ENCODE measurements around the gene EHD3. TPM values are rescaled to one million over a fixed set of nuclear protein-coding genes. Genes with fewer than 3 reads are reported as not detected.

The EHD3 gene
- total RNA-seq, 1 donor from 2014 or later = 29.7 TPM

DNA sequence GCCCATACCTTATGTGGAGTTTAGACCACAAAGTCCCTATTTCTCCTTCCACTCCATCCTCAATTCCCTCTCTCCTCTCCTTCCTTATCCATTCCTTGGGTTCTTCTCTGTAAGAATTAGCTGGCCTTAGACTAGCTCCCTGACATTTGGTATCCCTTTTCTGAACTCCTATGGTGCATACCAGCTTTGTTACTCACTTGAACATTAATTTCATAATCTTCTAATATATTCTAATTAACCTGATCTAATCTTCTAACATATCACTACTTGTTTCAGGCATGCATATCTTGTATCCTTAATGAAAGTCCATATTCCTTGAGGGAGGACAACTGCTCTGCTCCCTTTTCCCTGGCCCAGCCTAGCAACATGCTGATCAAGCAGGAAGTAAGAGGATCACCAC lies 66.4 kb downstream of the EHD3 start:
- Histone ChIP-seq H3K36me3 (no peaks in the 10 kb centered on the region), H3K9me3 (replicated peaks) (no peaks in the 10 kb centered on the region), H3K4me1 (peaks cover 57% of the 10 kb centered on the region), H3K4me3 (no peak overlapping the region), H3K27ac (replicated peaks) (no peak overlapping the region), H3K27me3 (ENCODE audit: low read depth) (no peaks in the 10 kb centered on the region)
- intact Hi-C loops (cut with micrococcal nuclease) = no loop called here
- no peak for DNase-seq
- TF ChIP-seq, protein P1, sequence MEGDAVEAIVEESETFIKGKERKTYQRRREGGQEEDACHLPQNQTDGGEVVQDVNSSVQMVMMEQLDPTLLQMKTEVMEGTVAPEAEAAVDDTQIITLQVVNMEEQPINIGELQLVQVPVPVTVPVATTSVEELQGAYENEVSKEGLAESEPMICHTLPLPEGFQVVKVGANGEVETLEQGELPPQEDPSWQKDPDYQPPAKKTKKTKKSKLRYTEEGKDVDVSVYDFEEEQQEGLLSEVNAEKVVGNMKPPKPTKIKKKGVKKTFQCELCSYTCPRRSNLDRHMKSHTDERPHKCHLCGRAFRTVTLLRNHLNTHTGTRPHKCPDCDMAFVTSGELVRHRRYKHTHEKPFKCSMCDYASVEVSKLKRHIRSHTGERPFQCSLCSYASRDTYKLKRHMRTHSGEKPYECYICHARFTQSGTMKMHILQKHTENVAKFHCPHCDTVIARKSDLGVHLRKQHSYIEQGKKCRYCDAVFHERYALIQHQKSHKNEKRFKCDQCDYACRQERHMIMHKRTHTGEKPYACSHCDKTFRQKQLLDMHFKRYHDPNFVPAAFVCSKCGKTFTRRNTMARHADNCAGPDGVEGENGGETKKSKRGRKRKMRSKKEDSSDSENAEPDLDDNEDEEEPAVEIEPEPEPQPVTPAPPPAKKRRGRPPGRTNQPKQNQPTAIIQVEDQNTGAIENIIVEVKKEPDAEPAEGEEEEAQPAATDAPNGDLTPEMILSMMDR (IDR thresholded peaks at IDR 0.05; ENCODE audit: borderline replicate concordance) = no peak

DNA sequence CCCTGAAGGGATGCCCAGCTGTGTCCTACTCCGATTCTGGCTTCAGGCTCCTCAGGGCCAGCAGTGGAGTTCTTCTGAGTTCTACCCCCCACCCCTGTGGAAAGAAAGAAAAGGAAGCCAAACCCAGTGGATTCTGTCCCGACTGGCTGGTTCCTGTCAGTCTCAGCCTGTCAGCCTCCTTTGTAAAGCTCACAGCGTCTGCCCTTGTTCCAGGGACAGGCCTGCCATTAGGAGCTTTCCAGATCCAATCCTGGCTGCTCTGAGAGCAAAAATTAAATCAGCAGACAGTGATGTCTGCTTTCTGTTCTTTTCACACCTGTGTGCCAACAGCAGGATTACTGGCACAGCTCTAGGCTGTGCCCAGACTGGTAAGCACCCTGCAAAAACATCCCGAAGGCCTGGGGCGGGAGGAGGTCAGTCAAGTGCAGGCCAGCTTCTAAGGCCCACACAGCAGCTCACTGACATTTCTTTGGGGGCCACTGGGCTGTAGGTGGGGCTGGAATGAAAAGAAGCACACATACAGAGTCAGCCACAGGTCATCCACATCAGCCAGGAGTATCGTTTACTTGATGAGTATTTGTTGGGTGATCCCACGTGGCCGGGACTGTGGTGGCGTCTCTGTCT lies 69.1 kb downstream of the EHD3 start:
- H3K27me3 ChIP-seq (ENCODE audit: low read depth) = no peaks in the 10 kb centered on the region
- intact Hi-C loops (cut with micrococcal nuclease) = no loop called here
- peaks cover 30% of the 10 kb centered on the region for H3K4me1 ChIP-seq
- H3K36me3 ChIP-seq = no peaks in the 10 kb centered on the region
- TF ChIP-seq, protein P1 (IDR thresholded peaks at IDR 0.05; ENCODE audit: borderline replicate concordance) = no peak
- no peaks in the 10 kb centered on the region for H3K9me3 ChIP-seq (replicated peaks)
- DNase-seq = peak; percentile 63
- H3K27ac ChIP-seq (replicated peaks) = peak overlapping the region; percentile 90
- no peak overlapping the region for H3K4me3 ChIP-seq

DNA sequence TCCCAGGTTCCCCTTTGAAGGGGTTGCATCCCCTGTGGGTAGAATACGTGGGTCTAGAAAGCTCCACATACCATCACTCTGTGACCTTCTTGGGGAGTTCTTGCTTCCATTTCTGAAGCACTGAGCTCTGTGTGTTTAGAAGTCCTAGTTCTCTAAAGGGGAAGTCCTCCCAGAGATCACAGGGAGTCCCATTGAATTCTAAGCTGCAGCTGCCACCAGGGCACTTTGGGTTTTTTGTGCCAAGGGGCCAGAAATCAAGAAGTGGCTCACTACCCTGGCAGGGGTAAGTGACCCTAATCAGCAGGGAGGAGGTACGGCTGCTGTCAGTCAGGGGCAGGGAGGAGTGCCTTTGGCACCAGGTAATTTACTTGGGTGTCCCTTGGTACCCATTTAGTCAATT lies 70.9 kb downstream of the EHD3 start:
- Histone ChIP-seq H3K36me3 (no peaks in the 10 kb centered on the region), H3K4me3 (no peak overlapping the region), H3K9me3 (replicated peaks) (peaks cover 8% of the 10 kb centered on the region), H3K27me3 (ENCODE audit: low read depth) (no peaks in the 10 kb centered on the region), H3K27ac (replicated peaks) (no peak overlapping the region), H3K4me1 (peaks cover 30% of the 10 kb centered on the region)
- TF ChIP-seq, protein P1 (IDR thresholded peaks at IDR 0.05; ENCODE audit: borderline replicate concordance) = no peak
- intact Hi-C loops (cut with micrococcal nuclease) = no loop called here
- DNase-seq = no peak

DNA sequence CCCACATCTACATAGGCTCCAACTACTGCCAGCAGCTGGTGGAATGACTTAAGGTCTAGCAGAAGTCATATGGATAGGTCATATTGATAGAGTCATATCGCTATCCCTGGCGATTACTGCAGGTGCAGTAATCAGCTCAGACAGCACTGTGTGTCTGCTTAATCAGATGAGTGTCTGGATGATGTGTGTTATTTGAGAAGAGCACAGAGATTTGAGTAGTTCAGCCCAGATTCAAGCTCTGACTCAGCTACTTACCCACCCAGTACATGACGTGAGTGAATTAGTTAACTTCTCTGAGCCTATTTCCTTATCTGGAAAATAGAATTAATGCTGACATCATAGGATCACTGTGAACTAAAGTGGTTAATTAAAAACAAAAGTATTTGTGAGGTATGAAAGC lies 78.9 kb downstream of the EHD3 start:
- no peaks in the 10 kb centered on the region for H3K27me3 ChIP-seq (ENCODE audit: low read depth)
- no peaks in the 10 kb centered on the region for H3K4me1 ChIP-seq
- H3K4me3 ChIP-seq = no peak overlapping the region
- intact Hi-C loops (cut with micrococcal nuclease) = no loop called here
- TF ChIP-seq, protein P1 (IDR thresholded peaks at IDR 0.05; ENCODE audit: borderline replicate concordance) = no peak
- no peak overlapping the region for H3K27ac ChIP-seq (replicated peaks)
- H3K9me3 ChIP-seq (replicated peaks) = peaks cover 10% of the 10 kb centered on the region
- DNase-seq = no peak
- no peaks in the 10 kb centered on the region for H3K36me3 ChIP-seq

DNA sequence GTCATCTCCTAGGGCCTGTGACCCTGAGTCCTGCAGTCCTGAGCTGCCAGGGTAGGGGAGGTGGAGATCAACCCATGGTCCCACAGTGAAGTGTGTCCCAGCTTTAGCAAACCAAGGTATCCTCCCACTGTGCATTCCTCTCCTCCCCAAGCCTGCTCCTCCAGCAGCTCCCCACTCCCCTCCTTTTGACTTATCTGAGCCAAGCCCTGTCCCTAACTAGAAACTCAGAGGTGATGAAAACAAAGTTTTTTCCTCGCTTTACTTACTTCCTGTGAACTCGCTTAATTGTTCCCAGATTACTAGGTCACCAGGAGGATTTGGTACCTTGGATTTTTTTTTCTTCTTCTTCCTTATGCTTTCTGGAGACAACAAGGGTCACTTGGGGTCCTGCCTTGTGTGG lies 80.8 kb downstream of the EHD3 start:
- peaks cover 3% of the 10 kb centered on the region for H3K9me3 ChIP-seq (replicated peaks)
- no peaks in the 10 kb centered on the region for H3K27me3 ChIP-seq (ENCODE audit: low read depth)
- peaks cover 8% of the 10 kb centered on the region for H3K4me1 ChIP-seq
- intact Hi-C loops (cut with micrococcal nuclease) = no loop called here
- DNase-seq = no peak
- TF ChIP-seq, protein P1 (IDR thresholded peaks at IDR 0.05; ENCODE audit: borderline replicate concordance) = no peak
- no peak overlapping the region for H3K27ac ChIP-seq (replicated peaks)
- H3K36me3 ChIP-seq = no peaks in the 10 kb centered on the region
- no peak overlapping the region for H3K4me3 ChIP-seq
